Fibroblast of lung (primary cell): ENCODE results near the gene ENOX1.

ENCODE experiments used
- CTCF ChIP-seq, 2 donors: IDR thresholded peaks in 1 of 2; conservative IDR thresholded peaks in 1 of 2; 1 replicate in 1 of 2; 2 replicates in 1 of 2; pipeline ENCODE4 v1.5.1; 2011 to 2012; ENCODE audit warnings: low read length in 2 of 2, control low read depth in 1 of 2, inconsistent platforms in 1 of 2, low read depth in 1 of 2, mild to moderate bottlenecking in 1 of 2
- EZH2 ChIP-seq: IDR thresholded peaks from 2 replicates; pipeline ENCODE4 v1.5.1; 2012; ENCODE audit warnings: low read length, control low read depth, mild to moderate bottlenecking; ENCODE audit errors: missing control alignments

- TF ChIP-seq CTCF (conservative IDR thresholded peaks at IDR 0.05 in 1 of 2, IDR thresholded peaks at IDR 0.05 in 1 of 2; ENCODE audit: low read depth in 1 of 2, low read length in 2 of 2) (no peak), EZH2 (no peak)
These were observed 213.4 kb downstream of the ENOX1 start for GRCh38 chr13:43573361-43573740.
